Measurements from ENCODE around the gene SUSD1.

DNA sequence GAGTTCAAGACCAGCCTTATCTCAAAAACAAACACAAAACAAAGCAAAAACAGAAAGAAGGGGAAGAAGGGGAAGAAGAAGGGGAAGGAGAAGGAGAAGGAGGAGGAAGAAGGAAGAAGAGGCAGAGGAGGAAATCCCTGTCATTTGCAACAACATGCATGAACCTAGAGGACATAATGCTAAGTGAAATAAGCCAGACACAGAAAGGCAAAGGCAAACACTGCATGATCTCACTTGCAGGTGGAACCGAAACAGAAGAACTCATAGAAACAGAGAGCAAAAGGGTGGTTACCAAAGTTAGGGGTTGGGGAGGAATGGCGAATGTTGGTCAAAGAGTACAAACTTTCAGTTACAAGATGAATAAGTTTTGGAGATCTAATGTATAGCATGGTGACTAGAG lies 143.1 kb downstream of the SUSD1 start:
- TF ChIP-seq RAD21 (conservative IDR thresholded peaks at IDR 0.05): no peak
- TF ChIP-seq, protein P1, sequence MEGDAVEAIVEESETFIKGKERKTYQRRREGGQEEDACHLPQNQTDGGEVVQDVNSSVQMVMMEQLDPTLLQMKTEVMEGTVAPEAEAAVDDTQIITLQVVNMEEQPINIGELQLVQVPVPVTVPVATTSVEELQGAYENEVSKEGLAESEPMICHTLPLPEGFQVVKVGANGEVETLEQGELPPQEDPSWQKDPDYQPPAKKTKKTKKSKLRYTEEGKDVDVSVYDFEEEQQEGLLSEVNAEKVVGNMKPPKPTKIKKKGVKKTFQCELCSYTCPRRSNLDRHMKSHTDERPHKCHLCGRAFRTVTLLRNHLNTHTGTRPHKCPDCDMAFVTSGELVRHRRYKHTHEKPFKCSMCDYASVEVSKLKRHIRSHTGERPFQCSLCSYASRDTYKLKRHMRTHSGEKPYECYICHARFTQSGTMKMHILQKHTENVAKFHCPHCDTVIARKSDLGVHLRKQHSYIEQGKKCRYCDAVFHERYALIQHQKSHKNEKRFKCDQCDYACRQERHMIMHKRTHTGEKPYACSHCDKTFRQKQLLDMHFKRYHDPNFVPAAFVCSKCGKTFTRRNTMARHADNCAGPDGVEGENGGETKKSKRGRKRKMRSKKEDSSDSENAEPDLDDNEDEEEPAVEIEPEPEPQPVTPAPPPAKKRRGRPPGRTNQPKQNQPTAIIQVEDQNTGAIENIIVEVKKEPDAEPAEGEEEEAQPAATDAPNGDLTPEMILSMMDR (IDR thresholded peaks at IDR 0.05; ENCODE audit: poor library complexity, severe bottlenecking): no peak

Data from neural cell (in vitro differentiated cells).